Panc1 (cell line): ENCODE measurements around the gene PLEKHG1.

Experiments used
- CTCF ChIP-seq: fragments of 450-650 bp; IDR thresholded peaks from 2 replicates; pipeline ENCODE4 v1.5.1; 2017; ENCODE audit warnings: mild to moderate bottlenecking
- POLR2AphosphoS5 ChIP-seq: IDR thresholded peaks from 2 replicates; pipeline ENCODE4 v1.6.1; 2012; ENCODE audit warnings: mild to moderate bottlenecking, low read depth, low read length, moderate library complexity
- REST ChIP-seq, 2 experiments: IDR thresholded peaks; 2 replicates each; pipeline ENCODE4 v1.6.1; 2011 to 2012; ENCODE audit warnings: low read depth in 2 of 2, control low read depth in 1 of 2, low read length in 1 of 2, mild to moderate bottlenecking in 1 of 2, moderate library complexity in 1 of 2; ENCODE audit not compliant: insufficient read depth in 1 of 2
- SIN3A ChIP-seq: IDR thresholded peaks from 2 replicates; pipeline ENCODE4 v1.6.1; 2012; ENCODE audit warnings: low read depth, mild to moderate bottlenecking, low read length, moderate library complexity, borderline replicate concordance; ENCODE audit not compliant: insufficient read depth
- TCF7L2 ChIP-seq: IDR thresholded peaks from 2 replicates; pipeline ENCODE4 v1.6.1; 2011; ENCODE audit warnings: mild to moderate bottlenecking, low read depth, low read length, inconsistent platforms

- no peak for TF ChIP-seq CTCF
- no peak for TF ChIP-seq POLR2AphosphoS5
- no peak for TF ChIP-seq SIN3A
- TF ChIP-seq TCF7L2: no peak
- no peak for TF ChIP-seq REST (IDR thresholded peaks at IDR 0.05; ENCODE audit: insufficient read depth in 1 of 2, low read depth in 2 of 2, low read length in 1 of 2)
These were observed 16.9 kb downstream of the PLEKHG1 start for GRCh38 chr6:150616586-150616985.
